HEK293 (cell line): ENCODE results near the gene ASPSCR1.
A peak's percentile ranks its signal among the peaks of the same experiment; 100 is the strongest.

Experiments
- CTCF ChIA-PET: fragments of 350-600 bp; formaldehyde crosslinking; extraction: SDS; loops from one replicate; lab custom pipeline; 2021; ENCODE audit warnings: antibody characterized with exemption; lab: Yijun Ruan, JAX
- POLR2A ChIA-PET: fragments of 300-600 bp; formaldehyde crosslinking; extraction: SDS; loops from one replicate; lab custom pipeline; 2020; ENCODE audit warnings: antibody characterized with exemption, inconsistent platforms; lab: Yijun Ruan, JAX
- H3K27ac ChIP-seq: fragments of 200-500 bp; sonication (Bioruptor generic); 2 replicates; pipeline ENCODE4 v1.5.1; 2014; ENCODE audit warnings: low read depth, low read length, control low read depth, inconsistent platforms; ENCODE audit errors: extremely low read depth
- H3K36me3 ChIP-seq, 2 experiments: fragments of 200-500 bp in 1 of 2; sonication (Bioruptor generic) in 1 of 2; 1 replicate in 1 of 2; 2 replicates in 1 of 2; pipeline ENCODE4 v1.5.1; 2014 to 2017; ENCODE audit warnings: inconsistent platforms in 2 of 2, low read length in 2 of 2; ENCODE audit not compliant: control insufficient read depth in 2 of 2, insufficient read depth in 1 of 2
- H3K4me1 ChIP-seq: fragments of 200-500 bp; sonication (Bioruptor generic); 2 replicates; pipeline ENCODE4 v1.5.1; 2014; ENCODE audit warnings: mild to moderate bottlenecking, low read length, inconsistent platforms; ENCODE audit not compliant: control insufficient read depth, insufficient read depth
- H3K4me3 ChIP-seq: 2 replicates; pipeline ENCODE4 v1.5.1; 2011; ENCODE audit warnings: low read depth, mild to moderate bottlenecking, control low read depth, low read length, moderate library complexity
- H3K9me3 ChIP-seq: fragments of 200-500 bp; sonication (Bioruptor generic); 2 replicates; pipeline ENCODE4 v1.5.1; 2014; ENCODE audit warnings: low read depth, low read length, inconsistent platforms; ENCODE audit not compliant: control insufficient read depth, insufficient read depth
- HOXA7 ChIP-seq: sonication (generic); formaldehyde crosslinking; IDR thresholded peaks from 2 replicates; pipeline ENCODE4 v1.8.1; 2022; ENCODE audit warnings: missing genetic modification reagents, borderline replicate concordance
- KLF7 ChIP-seq: fragments of 450-650 bp; formaldehyde crosslinking; IDR thresholded peaks from 2 replicates; pipeline ENCODE4 v1.5.1; 2016; ENCODE audit warnings: missing biosample characterization, missing genetic modification characterization, borderline replicate concordance
- ZBTB48 ChIP-seq: fragments of 450-650 bp; formaldehyde crosslinking; IDR thresholded peaks from 2 replicates; pipeline ENCODE4 v1.5.1; 2016; ENCODE audit warnings: missing biosample characterization, missing genetic modification characterization
- ZNF175 ChIP-seq: fragments of 450-650 bp; formaldehyde crosslinking; IDR thresholded peaks from 2 replicates; pipeline ENCODE4 v1.5.1; 2016; ENCODE audit warnings: missing biosample characterization, missing genetic modification characterization
- ZNF324 ChIP-seq: fragments of 450-650 bp; formaldehyde crosslinking; IDR thresholded peaks from 2 replicates; pipeline ENCODE4 v1.5.1; 2016; ENCODE audit warnings: missing biosample characterization, missing genetic modification characterization
- ZNF404 ChIP-seq: fragments of 450-650 bp; formaldehyde crosslinking; IDR thresholded peaks from 2 replicates; pipeline ENCODE4 v1.5.1; 2017; ENCODE audit warnings: missing biosample characterization, missing genetic modification characterization
- ZNF677 ChIP-seq: fragments of 450-650 bp; IDR thresholded peaks from 2 replicates; pipeline ENCODE4 v1.5.0; 2018; ENCODE audit warnings: missing biosample characterization, mild to moderate bottlenecking, missing genetic modification characterization, moderate library complexity
- ZNF701 ChIP-seq: fragments of 450-650 bp; formaldehyde crosslinking; IDR thresholded peaks from 2 replicates; pipeline ENCODE4 v1.5.1; 2016; ENCODE audit warnings: missing biosample characterization, missing genetic modification characterization
- TF ChIP-seq, protein P1 (sequence below): fragments of 450-650 bp; formaldehyde crosslinking; IDR thresholded peaks from 2 replicates; pipeline ENCODE4 v1.5.1; 2017; ENCODE audit warnings: missing biosample characterization, missing genetic modification characterization
- TF ChIP-seq, protein P2 (sequence below): fragments of 450-650 bp; formaldehyde crosslinking; IDR thresholded peaks from 2 replicates; pipeline ENCODE4 v1.5.1; 2016; ENCODE audit warnings: missing biosample characterization, missing genetic modification characterization
- TF ChIP-seq, protein P3 (sequence below): fragments of 450-650 bp; formaldehyde crosslinking; IDR thresholded peaks from 2 replicates; pipeline ENCODE4 v1.5.1; 2016; ENCODE audit warnings: missing biosample characterization, missing genetic modification characterization
- TF ChIP-seq, protein P4 (sequence below): fragments of 450-650 bp; formaldehyde crosslinking; IDR thresholded peaks from 2 replicates; pipeline ENCODE4 v1.5.1; 2017; ENCODE audit warnings: missing biosample characterization, missing genetic modification characterization
- TF ChIP-seq, protein P5 (sequence below): fragments of 450-650 bp; formaldehyde crosslinking; IDR thresholded peaks from 2 replicates; pipeline ENCODE4 v1.5.1; 2016; ENCODE audit warnings: missing biosample characterization, missing genetic modification characterization

ASPSCR1 gene

DNA sequence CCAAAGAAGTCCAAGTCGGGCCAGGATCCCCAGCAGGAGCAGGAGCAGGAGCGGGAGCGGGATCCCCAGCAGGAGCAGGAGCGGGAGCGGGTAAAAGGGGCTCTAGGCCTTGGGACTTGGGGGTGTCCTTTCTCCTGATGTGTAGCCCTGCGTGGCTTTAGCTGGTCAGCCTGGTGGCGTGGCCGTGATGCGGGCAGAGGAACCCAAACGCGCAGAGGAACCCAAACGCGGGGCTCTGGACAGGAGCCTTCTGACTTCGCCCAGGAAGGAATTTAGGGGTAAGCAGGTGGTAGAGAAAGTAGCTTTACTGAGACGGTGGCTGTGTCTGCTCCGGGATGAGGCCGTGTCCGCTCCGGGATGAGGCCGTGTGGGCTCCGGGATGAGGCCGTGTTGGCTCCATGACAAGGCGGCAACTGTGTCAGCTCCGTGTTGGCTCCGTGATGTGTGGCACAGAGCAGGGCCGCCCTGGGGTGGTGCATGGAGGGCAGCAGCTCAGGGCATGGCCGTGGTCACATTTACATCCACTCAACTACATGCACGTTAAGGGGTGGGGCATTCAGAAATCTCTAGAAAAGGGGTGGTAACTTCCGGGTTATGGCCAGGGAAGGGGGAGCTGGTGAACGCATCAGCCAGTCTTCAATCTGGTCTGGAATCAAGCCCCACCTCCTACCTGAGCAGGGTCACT, 19.5 kb downstream of the ASPSCR1 start:
- Histone ChIP-seq H3K4me3 (no peak overlapping the region), H3K36me3 (peaks cover 0 to 6% of the 10 kb centered on the region in 2 experiments; a peak in 1 of 3 replicates), H3K4me1 (peaks cover 2% of the 10 kb centered on the region), H3K9me3 (no peaks in the 10 kb centered on the region), H3K27ac (no peak overlapping the region)
- POLR2A ChIA-PET, result interaction anchor here (0.6 to 0.9 kb wide), 6 partner anchors 12 to 296 kb away, joined by 3 to 5 read pairs (median 4); no protein-coding TSS in a partner anchor
- TF ChIP-seq, protein P1, sequence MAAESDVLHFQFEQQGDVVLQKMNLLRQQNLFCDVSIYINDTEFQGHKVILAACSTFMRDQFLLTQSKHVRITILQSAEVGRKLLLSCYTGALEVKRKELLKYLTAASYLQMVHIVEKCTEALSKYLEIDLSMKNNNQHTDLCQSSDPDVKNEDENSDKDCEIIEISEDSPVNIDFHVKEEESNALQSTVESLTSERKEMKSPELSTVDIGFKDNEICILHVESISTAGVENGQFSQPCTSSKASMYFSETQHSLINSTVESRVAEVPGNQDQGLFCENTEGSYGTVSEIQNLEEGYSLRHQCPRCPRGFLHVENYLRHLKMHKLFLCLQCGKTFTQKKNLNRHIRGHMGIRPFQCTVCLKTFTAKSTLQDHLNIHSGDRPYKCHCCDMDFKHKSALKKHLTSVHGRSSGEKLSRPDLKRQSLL (tag by site-specific recombination), result peak; percentile 97
- TF ChIP-seq ZNF324 (tag by site-specific recombination), result no peak
- TF ChIP-seq, all 188 proteins: peak for 1
- CTCF ChIA-PET, result interaction anchor here (0.6 to 1.4 kb wide), 6 partner anchors 23 to 342 kb away, joined by 3 to 7 read pairs (median 4); partner anchors contain the start of genes CENPX and NOTUM

DNA sequence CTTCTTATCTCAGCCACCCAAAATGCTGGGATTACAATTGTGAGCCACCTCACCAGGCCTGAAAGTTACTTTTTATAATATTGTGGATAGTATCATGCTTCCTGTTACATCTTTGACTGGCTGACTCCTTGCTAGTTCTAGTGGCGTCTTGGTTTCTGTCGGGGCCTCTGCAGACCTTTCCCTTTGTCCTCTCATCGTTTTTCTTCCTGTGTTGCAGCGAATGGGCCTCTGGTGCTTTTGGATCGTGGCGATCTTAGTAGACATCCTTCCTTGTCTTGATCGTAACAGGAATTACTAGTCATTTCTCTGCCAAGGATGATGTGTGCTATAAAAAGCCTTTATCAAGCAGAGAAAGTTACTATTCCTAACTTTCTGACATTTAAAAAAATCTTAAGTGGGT, 20.8 kb downstream of the ASPSCR1 start:
- TF ChIP-seq, protein P2, sequence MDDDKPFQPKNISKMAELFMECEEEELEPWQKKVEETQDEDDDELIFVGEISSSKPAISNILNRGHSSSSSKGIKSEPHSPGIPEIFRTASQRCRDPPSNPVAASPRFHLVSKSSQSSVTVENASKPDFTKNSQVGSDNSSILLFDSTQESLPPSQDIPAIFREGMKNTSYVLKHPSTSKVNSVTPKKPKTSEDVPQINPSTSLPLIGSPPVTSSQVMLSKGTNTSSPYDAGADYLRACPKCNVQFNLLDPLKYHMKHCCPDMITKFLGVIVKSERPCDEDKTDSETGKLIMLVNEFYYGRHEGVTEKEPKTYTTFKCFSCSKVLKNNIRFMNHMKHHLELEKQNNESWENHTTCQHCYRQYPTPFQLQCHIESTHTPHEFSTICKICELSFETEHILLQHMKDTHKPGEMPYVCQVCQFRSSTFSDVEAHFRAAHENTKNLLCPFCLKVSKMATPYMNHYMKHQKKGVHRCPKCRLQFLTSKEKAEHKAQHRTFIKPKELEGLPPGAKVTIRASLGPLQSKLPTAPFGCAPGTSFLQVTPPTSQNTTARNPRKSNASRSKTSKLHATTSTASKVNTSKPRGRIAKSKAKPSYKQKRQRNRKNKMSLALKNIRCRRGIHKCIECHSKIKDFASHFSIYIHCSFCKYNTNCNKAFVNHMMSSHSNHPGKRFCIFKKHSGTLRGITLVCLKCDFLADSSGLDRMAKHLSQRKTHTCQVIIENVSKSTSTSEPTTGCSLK (tag by site-specific recombination), result no peak
- TF ChIP-seq, protein P3, sequence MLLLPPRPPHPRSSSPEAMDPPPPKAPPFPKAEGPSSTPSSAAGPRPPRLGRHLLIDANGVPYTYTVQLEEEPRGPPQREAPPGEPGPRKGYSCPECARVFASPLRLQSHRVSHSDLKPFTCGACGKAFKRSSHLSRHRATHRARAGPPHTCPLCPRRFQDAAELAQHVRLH (tag by site-specific recombination), result no peak
- TF ChIP-seq, protein P4, sequence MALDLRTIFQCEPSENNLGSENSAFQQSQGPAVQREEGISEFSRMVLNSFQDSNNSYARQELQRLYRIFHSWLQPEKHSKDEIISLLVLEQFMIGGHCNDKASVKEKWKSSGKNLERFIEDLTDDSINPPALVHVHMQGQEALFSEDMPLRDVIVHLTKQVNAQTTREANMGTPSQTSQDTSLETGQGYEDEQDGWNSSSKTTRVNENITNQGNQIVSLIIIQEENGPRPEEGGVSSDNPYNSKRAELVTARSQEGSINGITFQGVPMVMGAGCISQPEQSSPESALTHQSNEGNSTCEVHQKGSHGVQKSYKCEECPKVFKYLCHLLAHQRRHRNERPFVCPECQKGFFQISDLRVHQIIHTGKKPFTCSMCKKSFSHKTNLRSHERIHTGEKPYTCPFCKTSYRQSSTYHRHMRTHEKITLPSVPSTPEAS (tag by site-specific recombination), result no peak
- no peak for TF ChIP-seq HOXA7 (CRISPR knock-in tag)
- TF ChIP-seq ZNF701, result no peak
- CTCF ChIA-PET, result interaction anchor here (0.6 to 1.3 kb wide), 2 partner anchors 39 to 203 kb away, joined by 3 to 5 read pairs; no protein-coding TSS in a partner anchor

DNA sequence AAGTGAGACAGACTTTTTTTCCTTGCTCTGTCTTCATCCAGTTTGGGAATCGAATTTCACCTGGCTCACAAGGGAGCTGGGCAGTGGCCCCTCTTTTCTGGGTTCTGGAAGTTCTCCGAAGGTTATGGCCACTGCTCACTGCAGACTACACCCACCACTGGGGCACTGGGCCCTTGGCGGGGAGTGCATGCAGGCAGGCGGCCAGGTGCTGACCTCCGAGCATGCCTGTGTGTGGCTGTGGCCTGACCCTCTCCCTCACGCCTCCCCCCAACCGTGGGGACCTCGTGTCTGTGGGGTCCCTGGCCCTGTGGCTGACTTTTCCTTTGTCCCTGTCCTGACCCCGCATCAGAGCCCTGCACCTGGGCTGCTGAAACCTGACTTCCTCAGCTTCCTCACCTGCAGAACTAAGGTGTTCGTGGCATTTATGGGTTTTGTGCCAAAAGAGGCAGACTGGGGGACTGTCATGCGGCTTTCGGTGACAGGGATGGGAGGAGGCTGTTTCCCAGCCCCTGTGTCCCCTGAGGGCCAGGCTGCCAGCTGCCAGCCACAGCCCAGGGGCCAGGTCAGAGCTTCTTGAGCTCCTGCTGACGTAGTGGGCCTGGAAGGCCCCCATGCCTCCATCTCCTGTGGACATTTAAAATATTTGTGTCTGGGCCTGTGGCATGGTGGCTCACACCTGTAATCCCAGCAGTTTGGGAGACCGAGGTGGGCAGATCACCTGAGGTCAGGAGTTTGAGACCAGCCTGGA, 21.4 kb downstream of the ASPSCR1 start:
- H3K36me3 ChIP-seq, result peaks cover 0 to 6% of the 10 kb centered on the region in 2 experiments; a peak in 1 of 3 replicates
- no peak overlapping the region for H3K4me3 ChIP-seq
- peaks cover 6% of the 10 kb centered on the region; the same call in 1 of the 2 replicates for H3K4me1 ChIP-seq
- no peaks in the 10 kb centered on the region for H3K9me3 ChIP-seq
- ChIA-PET CTCF (interaction anchor here (0.6 kb wide), 1 partner anchor 39 kb away, joined by 3 read pairs; no protein-coding TSS in a partner anchor), POLR2A (interaction anchor here (0.7 kb wide), 1 partner anchor 190 kb away, joined by 5 read pairs; no protein-coding TSS in a partner anchor)
- TF ChIP-seq KLF7, result no peak
- TF ChIP-seq ZNF677 (tag by site-specific recombination), result peak; percentile 91
- no peak for TF ChIP-seq ZNF404 (tag by site-specific recombination)
- TF ChIP-seq, protein P5, sequence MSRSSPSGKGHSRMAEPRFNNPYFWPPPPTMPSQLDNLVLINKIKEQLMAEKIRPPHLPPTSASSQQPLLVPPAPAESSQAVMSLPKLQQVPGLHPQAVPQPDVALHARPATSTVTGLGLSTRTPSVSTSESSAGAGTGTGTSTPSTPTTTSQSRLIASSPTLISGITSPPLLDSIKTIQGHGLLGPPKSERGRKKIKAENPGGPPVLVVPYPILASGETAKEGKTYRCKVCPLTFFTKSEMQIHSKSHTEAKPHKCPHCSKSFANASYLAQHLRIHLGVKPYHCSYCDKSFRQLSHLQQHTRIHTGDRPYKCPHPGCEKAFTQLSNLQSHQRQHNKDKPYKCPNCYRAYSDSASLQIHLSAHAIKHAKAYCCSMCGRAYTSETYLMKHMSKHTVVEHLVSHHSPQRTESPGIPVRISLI (tag by site-specific recombination), result no peak
- no peak for TF ChIP-seq ZBTB48 (tag by site-specific recombination)
- no peak for TF ChIP-seq ZNF175 (tag by site-specific recombination)
- H3K27ac ChIP-seq, result no peak overlapping the region

More for the DNA sequence above, 20.8 kb downstream of the ASPSCR1 start:
- Histone ChIP-seq H3K27ac (no peak overlapping the region), H3K9me3 (no peaks in the 10 kb centered on the region), H3K4me1 (no peaks in the 10 kb centered on the region; the same call in 1 of the 2 replicates), H3K4me3 (no peak overlapping the region), H3K36me3 (peaks cover 0 to 6% of the 10 kb centered on the region in 2 experiments; a peak in 1 of 3 replicates)
- POLR2A ChIA-PET, result no interaction called here
